Heart right ventricle (tissue), 16 donors: ENCODE results near the gene KRT10. TPM values are rescaled to one million over a fixed set of nuclear protein-coding genes. Genes with fewer than 3 reads are reported as not detected.

Experiments used
- ATAC-seq, 8 donors: fragments of 200-7000 bp; cut with Tn5 transposase; one replicate each; pipeline ENCODE4 v1.9.1; 2020; ENCODE audit warnings: mild to moderate bottlenecking in 8 of 8, moderate library complexity in 8 of 8, moderate number of reproducible peaks in 1 of 8
- DNase-seq, 2 donors: peaks; one replicate each; pipeline ENCODE4 v3.0.0-alpha.2; 2020
- H3K27ac ChIP-seq, 10 donors: fragments of 200-600 bp; sonication (generic) in 2 of 10; one replicate each; pipeline versions ENCODE4 v1.5.0 to v1.8.0; 2020 to 2022; ENCODE audit warnings: mild to moderate bottlenecking in 3 of 10
- H3K27me3 ChIP-seq, 7 donors: fragments of 200-600 bp; one replicate each; pipeline ENCODE4 v1.8.0; 2021 to 2022; ENCODE audit warnings: mild to moderate bottlenecking in 2 of 7
- H3K36me3 ChIP-seq, 9 donors: fragments of 200-600 bp; sonication (generic) in 1 of 9; one replicate each; pipeline versions ENCODE4 v1.5.0 to v1.8.0; 2020 to 2022; ENCODE audit warnings: mild to moderate bottlenecking in 2 of 9
- H3K4me1 ChIP-seq, 9 donors: fragments of 200-600 bp; sonication (generic) in 1 of 9; one replicate each; pipeline versions ENCODE4 v1.5.0 to v1.8.0; 2020 to 2022; ENCODE audit warnings: mild to moderate bottlenecking in 4 of 9
- H3K4me3 ChIP-seq, 10 donors: fragments of 200-600 bp; sonication (generic) in 2 of 10; one replicate each; pipeline versions ENCODE4 v1.5.0 to v1.8.0; 2020 to 2022; ENCODE audit warnings: mild to moderate bottlenecking in 7 of 10, moderate library complexity in 2 of 10
- H3K9me3 ChIP-seq, 11 donors: fragments of 200-600 bp in 10 of 11; sonication (generic) in 2 of 11; one replicate each; pipeline versions ENCODE4 v1.5.0 to v1.8.0; 2013 to 2022; ENCODE audit warnings: mild to moderate bottlenecking in 2 of 11, control low read depth in 1 of 11, moderate library complexity in 1 of 11
- WGBS, 2 donors: extraction: QIAGEN DNeasy Blood & Tissue Kit; methylation state at CpG; one replicate each; pipeline ENCODE4 v1.1.7; 2013; ENCODE audit warnings: inconsistent platforms in 1 of 2; 5-methylcytosine and 5-hydroxymethylcytosine counted together
- intact Hi-C, 10 donors: fragments of 100-400 bp; cut with DNase I; formaldehyde crosslinking; loops; one replicate each; pipeline versions ENCODE4 v1.11.1 to v1.14.2; 2022
- polyA plus RNA-seq, 2 donors: library from polyadenylated mRNA; stranded (reverse); fragments of 200-250 nt; gene quantifications; one replicate each; pipeline ENCODE4 v1.2.3, GENCODE V29; 2013
- total RNA-seq, 10 donors: library from RNA; stranded (reverse); fragmentation: NEBNext Ultra II Directional in 3 of 10; extraction: Animal tissue kit (Norgen Biotek cat#: 25700) in 3 of 10; gene quantifications; one replicate each; pipeline versions ENCODE4 v1.2.1 to v1.2.4, GENCODE V29; 2021 to 2023
- TF ChIP-seq, protein P1 (sequence below), 9 donors: fragments of 200-600 bp; sonication (generic) in 2 of 9; IDR thresholded peaks; one replicate each; pipeline versions ENCODE4 v1.5.0 to v1.8.0; 2021 to 2022; ENCODE audit warnings: antibody characterized with exemption in 9 of 9, mild to moderate bottlenecking in 5 of 9, moderate library complexity in 1 of 9
- donor health status: Arrhythmogenic right ventricular cardiomyopathy.
- donor health status: ischemic (EF 13 %, LVEDD 7.1; RV severe dilation, severe dysfunction).
- donor health status: healthy with polysubstance abuse.
- donor health status: DM: no; HTN: yes; CAD: no.
- donor health status: DM: no; HTN: no; CAD: no.
- donor health status: ischemic (EF 25% LVEDD 6.9; RV normal size, moderate dysfunction).
- donor health status: ischemic (EF 25% LVEDD 5.7; RV mildly dilated, moderate dysfunction).
- donor health status: healthy.
- donor health status: DM: yes; HTN: yes; CAD: no.
- donor health status: Ischemic cardiomyopathy.
- donor health status: ischemic (EF 35%, LVEDD 5.7; RV mildly dilated, moderate dysfunction).
- donor health status: nonischemic (EF 11% LVEDD 7.7; RV severe dilation, severe dysfunction).
- donor health status: DM: yes; HTN: yes; CAD: no.
- donor health status: PGD.
- donor health status: ischemic (EF 29% LVEDD 5.4; RV normal size, mild dysfunction).
- donor health status: nonischemic (EF 23%, LVEDD 6.1; RV moderate dilation, normal function).

Gene KRT10
- total and polyA plus RNA-seq, 12 donors = 40.9 to 86.8 (median 48.5) TPM

DNA sequence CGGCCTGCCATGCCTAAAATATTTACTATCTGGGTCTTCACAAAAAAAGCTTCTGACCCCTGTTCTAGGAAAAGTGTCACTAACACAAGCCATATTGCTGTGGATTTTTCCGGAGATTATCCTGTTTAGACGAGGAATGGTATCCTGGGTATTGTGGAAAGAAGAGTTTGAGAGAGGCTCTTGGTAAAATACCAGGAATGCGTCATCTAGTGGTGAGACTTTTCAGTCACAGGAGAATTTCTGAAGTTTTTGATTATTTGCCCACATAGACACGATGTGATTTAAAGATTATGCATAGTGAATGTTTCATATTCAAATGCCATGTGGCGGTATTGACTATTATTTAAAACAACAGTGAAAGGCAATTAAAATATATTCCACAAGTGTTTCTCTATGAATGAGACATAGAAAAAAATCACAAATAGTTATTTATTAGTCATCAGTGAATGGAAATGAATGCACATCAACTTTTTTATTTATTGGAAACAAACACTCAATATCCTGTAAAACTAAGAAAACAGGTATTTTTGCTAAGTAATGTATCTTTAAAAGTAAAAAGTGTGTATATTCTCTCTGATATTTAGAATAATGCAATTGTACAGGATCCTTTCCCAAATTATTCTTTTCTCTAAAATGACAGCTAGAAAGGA is 30.5 kb downstream of the KRT10 start:
- intact Hi-C loops = loop anchor here in 7 of 10 donors (1.0 to 10.0 kb wide), 5 partner anchors 170 to 177 kb away; no protein-coding TSS in a partner anchor
- TF ChIP-seq, protein P1, sequence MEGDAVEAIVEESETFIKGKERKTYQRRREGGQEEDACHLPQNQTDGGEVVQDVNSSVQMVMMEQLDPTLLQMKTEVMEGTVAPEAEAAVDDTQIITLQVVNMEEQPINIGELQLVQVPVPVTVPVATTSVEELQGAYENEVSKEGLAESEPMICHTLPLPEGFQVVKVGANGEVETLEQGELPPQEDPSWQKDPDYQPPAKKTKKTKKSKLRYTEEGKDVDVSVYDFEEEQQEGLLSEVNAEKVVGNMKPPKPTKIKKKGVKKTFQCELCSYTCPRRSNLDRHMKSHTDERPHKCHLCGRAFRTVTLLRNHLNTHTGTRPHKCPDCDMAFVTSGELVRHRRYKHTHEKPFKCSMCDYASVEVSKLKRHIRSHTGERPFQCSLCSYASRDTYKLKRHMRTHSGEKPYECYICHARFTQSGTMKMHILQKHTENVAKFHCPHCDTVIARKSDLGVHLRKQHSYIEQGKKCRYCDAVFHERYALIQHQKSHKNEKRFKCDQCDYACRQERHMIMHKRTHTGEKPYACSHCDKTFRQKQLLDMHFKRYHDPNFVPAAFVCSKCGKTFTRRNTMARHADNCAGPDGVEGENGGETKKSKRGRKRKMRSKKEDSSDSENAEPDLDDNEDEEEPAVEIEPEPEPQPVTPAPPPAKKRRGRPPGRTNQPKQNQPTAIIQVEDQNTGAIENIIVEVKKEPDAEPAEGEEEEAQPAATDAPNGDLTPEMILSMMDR (IDR thresholded peaks at IDR 0.05) = peak in 8 of 9 donors; percentile 25 to 68 (median 58)
- Histone ChIP-seq H3K4me3 (no peak overlapping the region), H3K27me3 (peaks cover 0 to 39% (median 12%) of the 10 kb centered on the region in 7 donors), H3K9me3 (no peaks in the 10 kb centered on the region), H3K4me1 (peaks cover 0 to 6% (median 0%) of the 10 kb centered on the region in 9 donors), H3K27ac (no peak overlapping the region), H3K36me3 (no peaks in the 10 kb centered on the region)
- no peak for DNase-seq
- 31 to 39% methylated on average over 6 of the region's 6 CpGs for WGBS, 2 donors
- ATAC-seq = peak in 1 of 8 donors; percentile 35

DNA sequence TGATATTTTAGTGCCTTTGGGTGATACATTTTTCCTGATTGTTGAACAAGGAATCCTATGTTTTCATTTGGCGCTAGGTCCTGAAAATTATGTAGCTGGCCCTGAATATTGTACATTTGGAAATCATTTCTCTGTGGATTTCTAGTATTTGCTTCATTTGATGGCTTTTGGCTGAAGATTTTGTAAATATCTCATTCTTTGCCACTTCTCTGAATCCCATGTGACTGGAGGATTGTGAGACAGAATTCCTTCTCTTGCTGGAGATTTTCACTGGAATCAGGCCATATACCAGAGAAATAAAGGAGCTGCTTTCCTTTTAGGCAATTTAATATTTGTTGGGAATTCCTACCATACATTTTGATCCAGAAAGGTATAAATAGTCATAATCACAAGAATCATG is 31.3 kb downstream of the KRT10 start:
- intact Hi-C loops = loop anchor here in 6 of 10 donors (1.0 to 10.0 kb wide), 4 partner anchors 169 to 176 kb away; no protein-coding TSS in a partner anchor
- no peak overlapping the region for H3K27ac ChIP-seq
- no peaks in the 10 kb centered on the region for H3K36me3 ChIP-seq
- H3K4me1 ChIP-seq = peaks cover 0 to 6% (median 0%) of the 10 kb centered on the region in 9 donors
- H3K27me3 ChIP-seq = peaks cover 0 to 30% (median 5%) of the 10 kb centered on the region in 7 donors
- WGBS, 2 donors = 73 to 75% methylated on average over 1 of the region's 1 CpG
- DNase-seq (no peak), ATAC-seq (peak in 2 of 8 donors; percentile 16 to 33)
- H3K4me3 ChIP-seq = no peak overlapping the region
- TF ChIP-seq, protein P1 (IDR thresholded peaks at IDR 0.05) = no peak
- no peaks in the 10 kb centered on the region for H3K9me3 ChIP-seq

DNA sequence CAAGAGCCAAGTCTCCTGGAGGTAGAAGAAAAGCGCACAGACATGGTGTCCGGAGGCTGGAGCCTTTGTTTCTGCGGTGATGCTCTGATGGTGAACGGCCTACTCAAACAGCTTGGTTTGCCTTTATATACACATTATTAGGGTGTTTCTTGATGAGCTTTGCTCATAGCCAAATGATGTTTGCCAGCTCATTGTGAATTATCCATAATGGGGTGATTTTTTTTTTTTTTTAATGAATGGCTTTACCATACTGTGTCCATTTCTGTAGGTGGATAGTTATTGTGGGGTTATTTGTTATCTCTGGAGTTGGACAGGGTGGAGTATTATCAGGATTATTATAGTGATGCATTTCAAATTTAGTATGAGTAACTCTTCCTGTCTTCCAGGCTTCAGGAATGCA is 40.0 kb downstream of the KRT10 start, which contains the start of gene KRT27:
TSS of gene KRT27 (minus strand) at position 101 of the 400 bp plus-strand sequence. CDS start at position 44, 57 bp downstream.
- H3K9me3 ChIP-seq = no peaks in the 10 kb centered on the region
- H3K36me3 ChIP-seq = no peaks in the 10 kb centered on the region
- 97% methylated on average over 4 of the region's 4 CpGs for WGBS, 2 donors
- peaks cover 0 to under 1% (median 0%) of the 10 kb centered on the region in 9 donors for H3K4me1 ChIP-seq
- DNase-seq = no peak
- intact Hi-C loops = no loop called here
- TF ChIP-seq, protein P1 (IDR thresholded peaks at IDR 0.05) = no peak
- no peak within 1 kb of the TSS for H3K27ac ChIP-seq
- H3K27me3 ChIP-seq = peaks cover 0 to 46% (median 28%) of the 10 kb centered on the region in 7 donors
- no peak within 1 kb of the TSS for H3K4me3 ChIP-seq
- no peak for ATAC-seq

DNA sequence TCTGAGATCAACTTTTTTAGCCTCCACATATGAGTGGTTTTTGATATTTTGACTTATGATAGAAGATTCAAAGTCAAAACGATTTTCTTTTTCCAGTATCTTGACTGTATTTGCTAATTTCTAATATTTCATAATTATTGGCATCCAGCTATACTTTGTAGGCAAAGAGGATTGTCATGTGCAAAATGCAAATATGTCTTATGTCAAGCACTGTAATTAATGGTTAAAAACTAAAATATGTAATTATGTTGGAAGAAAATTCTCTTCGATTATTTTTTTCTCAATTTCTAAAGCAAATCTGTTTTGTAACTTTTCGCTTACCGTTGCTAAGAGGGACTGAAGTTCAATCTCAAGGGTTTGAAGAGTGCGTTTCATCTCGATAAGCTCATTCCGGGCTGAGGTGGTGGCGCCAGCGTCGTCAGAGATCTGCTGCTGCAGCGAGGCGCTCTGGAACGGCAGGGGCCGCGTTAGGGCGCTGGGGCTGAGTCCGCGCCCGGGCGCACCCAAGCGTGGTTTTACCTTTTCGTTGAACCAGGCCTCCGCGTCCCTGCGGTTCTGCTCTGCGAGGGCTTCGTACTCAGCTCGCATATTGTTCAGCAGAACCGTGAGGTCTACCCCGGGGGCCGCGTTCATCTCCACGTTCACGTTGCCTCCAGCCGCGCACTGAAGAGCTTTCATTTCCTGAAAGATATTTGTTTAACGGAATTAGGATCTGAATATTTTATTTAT is 43.1 kb downstream of the KRT10 start:
- 26 to 27% methylated on average over 37 of the region's 37 CpGs for WGBS, 2 donors
- no peak overlapping the region for H3K27ac ChIP-seq
- ATAC-seq (no peak), DNase-seq (no peak)
- H3K27me3 ChIP-seq = peaks cover 0 to 65% (median 32%) of the 10 kb centered on the region in 7 donors
- intact Hi-C loops = no loop called here
- H3K36me3 ChIP-seq = no peaks in the 10 kb centered on the region
- TF ChIP-seq, protein P1 (IDR thresholded peaks at IDR 0.05) = no peak
- no peaks in the 10 kb centered on the region for H3K9me3 ChIP-seq
- H3K4me3 ChIP-seq = peak overlapping the region in 4 of 10 donors; percentile 13 to 18 (median 17)
- no peaks in the 10 kb centered on the region for H3K4me1 ChIP-seq
